Measurements from ENCODE around the gene TTC33.
A peak's percentile ranks its signal among the peaks of the same experiment; 100 is the strongest.

Gene TTC33

GRCh38 chr5:40605295-40605958 is 150.3 kb downstream of the TTC33 start:
- DNase-seq: peak in 1 of 2 donors; percentile 79

- no peak for DNase-seq
Observed at GRCh38 chr5:40603378-40603777, 152.4 kb downstream of the TTC33 start.

- DNase-seq: peak in 1 of 2 donors; percentile 35
Observed at GRCh38 chr5:40601198-40601868, 154.4 kb downstream of the TTC33 start.

GRCh38 chr5:40600383-40600782 is 155.4 kb downstream of the TTC33 start:
- no peak for DNase-seq

- no peak for DNase-seq
Observed at GRCh38 chr5:40599676-40600075, 156.1 kb downstream of the TTC33 start.

- no peak for DNase-seq
Observed at GRCh38 chr5:40594811-40595210, 160.9 kb downstream of the TTC33 start.

GRCh38 chr5:40591727-40592396 is 163.9 kb downstream of the TTC33 start:
- DNase-seq: peak in 1 of 2 donors; percentile 70

- no peak for DNase-seq
Observed at GRCh38 chr5:40587376-40587775, 168.4 kb downstream of the TTC33 start.

GRCh38 chr5:40585537-40586267 is 170.1 kb downstream of the TTC33 start:
- no peak for DNase-seq

GRCh38 chr5:40584054-40584453 is 171.7 kb downstream of the TTC33 start:
- DNase-seq: no peak

GRCh38 chr5:40578501-40579451 is 177.0 kb downstream of the TTC33 start:
- DNase-seq: peak in 1 of 2 donors; percentile 31

GRCh38 chr5:40577718-40578117 is 178.0 kb downstream of the TTC33 start:
- DNase-seq: no peak

- DNase-seq: no peak
Observed at GRCh38 chr5:40575921-40576320, 179.8 kb downstream of the TTC33 start.

GRCh38 chr5:40575411-40575810 is 180.3 kb downstream of the TTC33 start:
- DNase-seq: no peak

GRCh38 chr5:40572937-40573336 is 182.8 kb downstream of the TTC33 start:
- peak in 1 of 2 donors; percentile 67 for DNase-seq

GRCh38 chr5:40572391-40572790 is 183.4 kb downstream of the TTC33 start:
- no peak for DNase-seq

GRCh38 chr5:40571729-40572128 is 184.0 kb downstream of the TTC33 start:
- DNase-seq: peak in 1 of 2 donors; percentile 3

- peak in 1 of 2 donors; percentile 52 for DNase-seq
Observed at GRCh38 chr5:40570408-40571129, 185.2 kb downstream of the TTC33 start.

GRCh38 chr5:40569546-40570270 is 186.1 kb downstream of the TTC33 start:
- DNase-seq: no peak

- no peak for DNase-seq
Observed at GRCh38 chr5:40568548-40568947, 187.2 kb downstream of the TTC33 start.

- DNase-seq: peak in 1 of 2 donors; percentile 4
Observed at GRCh38 chr5:40563173-40563572, 192.6 kb downstream of the TTC33 start.
